Measurements from ENCODE around the gene VWA2. TPM values are rescaled to one million over a fixed set of nuclear protein-coding genes. Genes with fewer than 3 reads are reported as not detected.

The VWA2 gene
- total RNA-seq, 1 donor from 2014 or later, result not detected

DNA sequence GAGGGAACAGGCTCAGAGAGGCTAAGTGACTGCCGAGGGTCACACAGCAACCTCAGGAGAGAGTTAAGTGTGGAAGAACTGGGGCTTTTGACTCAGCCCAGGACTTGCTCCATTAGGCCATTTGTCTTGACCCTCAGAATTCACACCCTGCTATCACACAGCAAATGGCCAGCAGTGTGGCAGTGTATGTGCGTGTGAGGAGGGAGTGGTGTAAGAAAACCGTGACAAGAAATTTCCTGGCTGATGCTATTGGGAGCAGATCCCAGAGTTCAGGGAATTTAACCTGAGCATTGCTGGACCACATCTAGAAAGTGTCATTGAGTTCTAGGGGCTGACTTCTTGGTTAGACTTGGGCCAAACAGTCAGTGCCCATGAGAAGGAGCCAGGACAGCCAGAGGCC is 18.4 kb downstream of the VWA2 start:
- Histone ChIP-seq H3K36me3 (ENCODE audit: control insufficient read depth in 3 of 3, insufficient read depth in 3 of 3, low read length in 3 of 3) (no peaks in the 10 kb centered on the region), H3K9me3 (ENCODE audit: control insufficient read depth in 3 of 3, low read length in 3 of 3) (no peaks in the 10 kb centered on the region), H3K9ac (ENCODE audit: low read depth in 1 of 3, low read length in 3 of 3) (no peak overlapping the region), H3K27ac (ENCODE audit: low read depth, low read length) (no peak overlapping the region), H3K27me3 (ENCODE audit: control insufficient read depth in 3 of 3, insufficient read depth in 3 of 3, low read length in 3 of 3) (no peaks in the 10 kb centered on the region), H3K4me1 (ENCODE audit: control insufficient read depth in 3 of 3, insufficient read depth in 3 of 3, low read length in 3 of 3) (peaks cover 3 to 8% (median 7%) of the 10 kb centered on the region in 3 donors), H3K4me3 (ENCODE audit: low read length in 3 of 3) (no peak overlapping the region)

DNA sequence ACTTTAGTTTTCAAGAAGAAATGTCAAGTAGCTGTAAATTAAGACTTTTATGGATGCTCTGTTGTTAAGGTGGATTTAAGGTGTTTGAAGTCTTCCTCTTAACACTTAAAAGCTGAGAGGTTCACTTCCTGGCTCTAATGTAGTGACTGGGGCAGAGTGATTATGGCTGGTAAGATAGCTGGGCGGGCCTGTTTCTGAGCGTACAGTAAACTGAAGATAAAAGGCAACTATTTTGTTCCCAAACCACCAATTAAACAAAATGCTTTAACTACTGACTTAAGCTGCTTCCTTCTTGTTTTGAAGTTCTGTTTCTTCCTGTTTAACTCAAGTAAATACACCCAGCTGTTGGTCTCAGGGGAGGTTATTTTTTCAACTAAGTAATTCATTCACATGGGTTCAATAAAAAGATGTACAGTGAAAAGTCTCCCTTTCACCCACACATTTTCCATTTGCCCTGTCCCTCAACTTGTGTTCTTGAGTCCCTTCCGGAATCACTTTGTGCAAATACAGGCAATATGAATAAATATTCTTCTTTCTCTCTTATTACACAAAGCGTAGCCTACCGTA is 19.3 kb downstream of the VWA2 start:
- peaks cover 3 to 8% (median 7%) of the 10 kb centered on the region in 3 donors for H3K4me1 ChIP-seq (ENCODE audit: control insufficient read depth in 3 of 3, insufficient read depth in 3 of 3, low read length in 3 of 3)
- no peaks in the 10 kb centered on the region for H3K27me3 ChIP-seq (ENCODE audit: control insufficient read depth in 3 of 3, insufficient read depth in 3 of 3, low read length in 3 of 3)
- no peaks in the 10 kb centered on the region for H3K36me3 ChIP-seq (ENCODE audit: control insufficient read depth in 3 of 3, insufficient read depth in 3 of 3, low read length in 3 of 3)
- H3K27ac ChIP-seq (ENCODE audit: low read depth, low read length), result no peak overlapping the region
- H3K4me3 ChIP-seq (ENCODE audit: low read length in 3 of 3), result no peak overlapping the region
- no peak overlapping the region for H3K9ac ChIP-seq (ENCODE audit: low read depth in 1 of 3, low read length in 3 of 3)
- no peaks in the 10 kb centered on the region for H3K9me3 ChIP-seq (ENCODE audit: control insufficient read depth in 3 of 3, low read length in 3 of 3)

DNA sequence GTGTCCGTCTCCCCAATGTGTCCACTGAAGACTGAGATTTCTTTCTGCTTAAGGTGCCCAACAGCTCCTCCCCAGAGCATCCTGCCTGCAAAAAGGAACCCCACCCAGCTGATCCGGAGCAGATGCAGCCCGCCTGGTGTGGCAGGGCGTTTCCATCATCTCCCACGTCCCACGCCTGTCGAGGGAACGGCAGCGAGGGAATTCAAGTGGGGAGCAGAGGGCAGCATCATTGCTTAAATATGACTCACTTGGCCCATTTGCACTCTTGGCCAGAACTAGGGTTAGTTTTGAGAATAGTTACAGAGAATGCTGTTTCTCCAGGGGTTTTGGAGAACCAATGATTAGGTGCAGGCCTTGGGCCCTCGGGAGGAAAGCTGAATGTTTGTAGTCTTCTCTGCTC is 20.8 kb downstream of the VWA2 start:
- Histone ChIP-seq H3K27me3 (ENCODE audit: control insufficient read depth in 3 of 3, insufficient read depth in 3 of 3, low read length in 3 of 3) (no peaks in the 10 kb centered on the region), H3K4me1 (ENCODE audit: control insufficient read depth in 3 of 3, insufficient read depth in 3 of 3, low read length in 3 of 3) (peaks cover 6 to 8% (median 7%) of the 10 kb centered on the region in 3 donors), H3K9ac (ENCODE audit: low read depth in 1 of 3, low read length in 3 of 3) (no peak overlapping the region), H3K9me3 (ENCODE audit: control insufficient read depth in 3 of 3, low read length in 3 of 3) (no peaks in the 10 kb centered on the region), H3K4me3 (ENCODE audit: low read length in 3 of 3) (no peak overlapping the region), H3K36me3 (ENCODE audit: control insufficient read depth in 3 of 3, insufficient read depth in 3 of 3, low read length in 3 of 3) (no peaks in the 10 kb centered on the region), H3K27ac (ENCODE audit: low read depth, low read length) (no peak overlapping the region)

DNA sequence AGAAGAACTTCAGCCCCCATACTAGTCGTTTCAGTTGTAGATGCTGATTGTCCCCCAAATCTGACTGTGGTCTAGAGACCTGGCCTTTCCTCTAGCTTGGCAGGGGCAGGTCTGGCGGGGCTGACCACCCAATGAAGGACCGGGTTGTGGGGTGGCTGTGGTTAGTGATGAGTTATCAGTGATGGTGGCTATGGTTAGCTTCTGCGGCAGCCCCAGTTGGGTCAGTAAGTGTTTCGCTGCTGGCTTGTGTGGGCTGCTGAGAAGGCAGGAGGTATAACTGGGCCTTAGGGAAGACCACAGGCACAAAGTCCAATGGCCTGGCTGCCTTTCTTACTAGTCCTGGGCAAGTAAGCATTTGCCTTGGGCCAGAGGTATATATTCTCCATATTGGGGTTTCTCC is 21.3 kb downstream of the VWA2 start:
- H3K27me3 ChIP-seq (ENCODE audit: control insufficient read depth in 3 of 3, insufficient read depth in 3 of 3, low read length in 3 of 3), result no peaks in the 10 kb centered on the region
- no peaks in the 10 kb centered on the region for H3K9me3 ChIP-seq (ENCODE audit: control insufficient read depth in 3 of 3, low read length in 3 of 3)
- no peak overlapping the region for H3K4me3 ChIP-seq (ENCODE audit: low read length in 3 of 3)
- no peak overlapping the region for H3K9ac ChIP-seq (ENCODE audit: low read depth in 1 of 3, low read length in 3 of 3)
- H3K27ac ChIP-seq (ENCODE audit: low read depth, low read length), result no peak overlapping the region
- H3K36me3 ChIP-seq (ENCODE audit: control insufficient read depth in 3 of 3, insufficient read depth in 3 of 3, low read length in 3 of 3), result no peaks in the 10 kb centered on the region
- peaks cover 7 to 10% (median 7%) of the 10 kb centered on the region in 3 donors for H3K4me1 ChIP-seq (ENCODE audit: control insufficient read depth in 3 of 3, insufficient read depth in 3 of 3, low read length in 3 of 3)

DNA sequence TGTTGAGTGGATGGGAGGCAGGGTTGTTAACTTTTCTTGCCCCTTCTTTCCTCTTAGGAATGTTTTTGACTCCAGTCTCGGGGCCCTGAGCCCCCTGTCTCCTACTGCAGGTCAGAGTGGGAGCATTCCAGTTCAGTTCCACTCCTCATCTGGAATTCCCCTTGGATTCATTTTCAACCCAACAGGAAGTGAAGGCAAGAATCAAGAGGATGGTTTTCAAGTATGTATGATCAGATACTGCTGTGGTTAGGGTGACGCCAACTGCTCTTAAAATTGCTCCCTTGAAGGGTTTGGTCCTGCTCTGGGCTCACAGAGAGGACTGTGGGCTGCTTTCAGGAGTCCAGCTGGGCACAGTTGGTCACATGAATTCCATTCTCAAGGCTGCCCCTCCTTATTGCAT is 22.0 kb downstream of the VWA2 start:
- H3K4me1 ChIP-seq (ENCODE audit: control insufficient read depth in 3 of 3, insufficient read depth in 3 of 3, low read length in 3 of 3), result peaks cover 11 to 14% (median 11%) of the 10 kb centered on the region in 3 donors
- no peaks in the 10 kb centered on the region for H3K27me3 ChIP-seq (ENCODE audit: control insufficient read depth in 3 of 3, insufficient read depth in 3 of 3, low read length in 3 of 3)
- H3K9ac ChIP-seq (ENCODE audit: low read depth in 1 of 3, low read length in 3 of 3), result no peak overlapping the region
- no peaks in the 10 kb centered on the region for H3K9me3 ChIP-seq (ENCODE audit: control insufficient read depth in 3 of 3, low read length in 3 of 3)
- no peak overlapping the region for H3K4me3 ChIP-seq (ENCODE audit: low read length in 3 of 3)
- H3K36me3 ChIP-seq (ENCODE audit: control insufficient read depth in 3 of 3, insufficient read depth in 3 of 3, low read length in 3 of 3), result no peaks in the 10 kb centered on the region
- H3K27ac ChIP-seq (ENCODE audit: low read depth, low read length), result no peak overlapping the region

DNA sequence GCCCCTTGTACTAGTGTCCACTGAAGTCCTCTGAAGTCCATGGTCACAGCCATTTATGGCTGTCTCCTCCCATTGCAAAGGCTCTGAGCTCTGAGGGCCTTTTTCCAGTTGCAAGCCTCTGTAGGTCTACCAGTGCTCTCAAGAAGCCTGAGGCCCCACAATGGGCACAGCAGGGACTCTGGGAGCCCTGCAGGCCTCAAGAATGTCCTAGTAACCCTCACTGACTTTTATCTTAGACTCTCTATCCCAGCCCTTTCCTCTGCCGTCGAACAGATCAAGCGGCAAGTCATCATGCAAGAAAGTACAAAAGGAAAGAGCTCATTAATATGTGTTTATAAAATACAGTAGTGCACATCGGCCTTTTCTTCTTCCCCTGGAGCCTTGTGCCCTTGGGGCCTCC is 23.4 kb downstream of the VWA2 start:
- Histone ChIP-seq H3K9ac (ENCODE audit: low read depth in 1 of 3, low read length in 3 of 3) (no peak overlapping the region), H3K4me1 (ENCODE audit: control insufficient read depth in 3 of 3, insufficient read depth in 3 of 3, low read length in 3 of 3) (peaks cover 13 to 20% (median 18%) of the 10 kb centered on the region in 3 donors), H3K27me3 (ENCODE audit: control insufficient read depth in 3 of 3, insufficient read depth in 3 of 3, low read length in 3 of 3) (no peaks in the 10 kb centered on the region), H3K36me3 (ENCODE audit: control insufficient read depth in 3 of 3, insufficient read depth in 3 of 3, low read length in 3 of 3) (no peaks in the 10 kb centered on the region), H3K4me3 (ENCODE audit: low read length in 3 of 3) (no peak overlapping the region), H3K9me3 (ENCODE audit: control insufficient read depth in 3 of 3, low read length in 3 of 3) (no peaks in the 10 kb centered on the region), H3K27ac (ENCODE audit: low read depth, low read length) (no peak overlapping the region)

DNA sequence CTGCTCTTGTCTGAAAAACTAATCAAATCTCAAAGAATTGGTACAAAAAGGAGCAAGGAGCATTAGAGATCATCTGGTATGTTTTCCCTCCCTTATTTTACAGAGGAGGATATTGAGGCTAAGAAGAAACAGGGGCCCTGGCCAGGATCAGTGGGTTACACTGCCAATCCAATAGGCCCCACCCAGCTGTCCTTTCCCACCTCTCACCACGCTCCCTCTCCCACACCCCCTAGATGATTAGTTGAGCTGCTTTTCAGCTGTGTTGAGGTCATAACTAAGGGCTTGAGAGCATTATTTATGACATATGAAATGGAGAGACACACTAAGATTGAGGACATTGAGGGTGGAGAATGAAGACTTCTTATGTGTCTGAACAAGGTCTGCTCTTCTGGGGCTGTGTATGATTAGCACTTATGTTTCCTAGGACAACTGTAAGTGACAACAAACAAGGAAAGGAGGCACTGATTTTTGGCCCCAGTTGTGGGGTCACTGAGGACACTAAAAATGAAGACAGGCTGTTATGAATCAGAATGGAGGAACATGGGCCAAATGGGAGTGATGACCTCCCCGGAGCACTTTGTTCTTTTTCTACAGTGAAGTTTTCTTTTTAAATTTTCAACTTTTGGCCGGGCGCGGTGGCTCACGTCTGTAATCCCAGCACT is 26.5 kb downstream of the VWA2 start:
- Histone ChIP-seq H3K27ac (ENCODE audit: low read depth, low read length) (peak overlapping the region; percentile 28), H3K9ac (ENCODE audit: low read depth in 1 of 3, low read length in 3 of 3) (no peak overlapping the region), H3K27me3 (ENCODE audit: control insufficient read depth in 3 of 3, insufficient read depth in 3 of 3, low read length in 3 of 3) (no peaks in the 10 kb centered on the region), H3K4me3 (ENCODE audit: low read length in 3 of 3) (no peak overlapping the region), H3K4me1 (ENCODE audit: control insufficient read depth in 3 of 3, insufficient read depth in 3 of 3, low read length in 3 of 3) (peaks cover 17 to 24% (median 22%) of the 10 kb centered on the region in 3 donors), H3K36me3 (ENCODE audit: control insufficient read depth in 3 of 3, insufficient read depth in 3 of 3, low read length in 3 of 3) (no peaks in the 10 kb centered on the region), H3K9me3 (ENCODE audit: control insufficient read depth in 3 of 3, low read length in 3 of 3) (no peaks in the 10 kb centered on the region)

DNA sequence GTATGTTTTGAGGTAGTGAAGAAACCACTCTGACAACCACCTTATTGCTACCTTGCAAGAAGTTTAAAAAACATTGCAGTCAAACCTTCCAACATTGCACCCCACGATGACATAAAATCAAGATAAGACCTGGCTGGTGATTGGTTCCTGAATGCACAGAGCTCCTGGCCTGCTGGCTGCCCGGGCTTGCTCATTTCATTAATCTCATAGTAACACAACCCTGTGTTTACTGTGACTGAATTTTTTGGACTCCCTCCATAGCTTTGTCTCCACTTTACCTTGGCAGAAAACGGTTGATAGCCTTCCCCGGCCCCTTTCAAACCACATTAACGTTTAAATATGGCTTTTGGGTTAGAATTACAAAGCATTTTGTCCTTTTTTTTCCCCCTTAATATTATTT is 27.5 kb downstream of the VWA2 start:
- H3K9me3 ChIP-seq (ENCODE audit: control insufficient read depth in 3 of 3, low read length in 3 of 3), result no peaks in the 10 kb centered on the region
- no peak overlapping the region for H3K27ac ChIP-seq (ENCODE audit: low read depth, low read length)
- H3K4me1 ChIP-seq (ENCODE audit: control insufficient read depth in 3 of 3, insufficient read depth in 3 of 3, low read length in 3 of 3), result peaks cover 27 to 32% (median 31%) of the 10 kb centered on the region in 3 donors
- H3K4me3 ChIP-seq (ENCODE audit: low read length in 3 of 3), result peak overlapping the region in 2 of 3 donors; percentile 30 to 35
- H3K27me3 ChIP-seq (ENCODE audit: control insufficient read depth in 3 of 3, insufficient read depth in 3 of 3, low read length in 3 of 3), result no peaks in the 10 kb centered on the region
- H3K9ac ChIP-seq (ENCODE audit: low read depth in 1 of 3, low read length in 3 of 3), result peak overlapping the region in 1 of 3 donors; percentile 40
- no peaks in the 10 kb centered on the region for H3K36me3 ChIP-seq (ENCODE audit: control insufficient read depth in 3 of 3, insufficient read depth in 3 of 3, low read length in 3 of 3)

DNA sequence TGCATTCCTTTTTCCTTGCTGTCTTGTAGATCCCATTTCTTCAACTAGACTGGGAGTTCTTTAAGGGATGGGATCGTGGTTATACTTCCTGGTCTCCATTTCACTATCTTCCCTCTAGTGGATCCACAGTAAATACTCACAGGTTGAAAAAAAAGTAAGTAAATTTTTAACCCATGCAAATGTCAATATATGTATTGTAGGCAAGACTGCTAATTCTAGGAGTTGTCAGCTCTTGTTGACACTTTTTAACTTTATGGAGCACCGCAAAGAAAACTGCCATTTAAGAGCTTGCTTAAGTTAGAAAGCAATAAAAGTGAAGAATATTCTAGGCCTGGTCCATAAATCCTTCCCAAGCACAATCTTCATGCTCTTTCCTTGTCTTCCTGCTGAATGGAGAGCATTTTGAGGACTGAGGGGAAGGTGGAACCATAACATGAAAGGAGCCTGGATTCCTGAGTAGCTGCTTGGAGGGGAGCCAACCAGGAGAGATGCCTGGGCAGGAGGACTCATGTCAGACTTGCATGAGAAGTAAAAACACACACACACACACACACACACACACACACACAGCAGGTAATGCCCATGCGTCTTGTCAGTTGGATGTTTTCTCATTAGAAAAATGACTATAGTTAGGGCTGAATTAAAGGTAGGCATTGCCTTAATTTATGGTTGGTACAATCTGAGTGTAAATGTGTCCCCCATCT is 32.2 kb downstream of the VWA2 start:
- Histone ChIP-seq H3K4me3 (ENCODE audit: low read length in 3 of 3) (no peak overlapping the region), H3K4me1 (ENCODE audit: control insufficient read depth in 3 of 3, insufficient read depth in 3 of 3, low read length in 3 of 3) (peaks cover 29 to 31% (median 29%) of the 10 kb centered on the region in 3 donors), H3K9me3 (ENCODE audit: control insufficient read depth in 3 of 3, low read length in 3 of 3) (no peaks in the 10 kb centered on the region), H3K9ac (ENCODE audit: low read depth in 1 of 3, low read length in 3 of 3) (no peak overlapping the region), H3K27ac (ENCODE audit: low read depth, low read length) (peak overlapping the region; percentile 71), H3K36me3 (ENCODE audit: control insufficient read depth in 3 of 3, insufficient read depth in 3 of 3, low read length in 3 of 3) (no peaks in the 10 kb centered on the region), H3K27me3 (ENCODE audit: control insufficient read depth in 3 of 3, insufficient read depth in 3 of 3, low read length in 3 of 3) (no peaks in the 10 kb centered on the region)

DNA sequence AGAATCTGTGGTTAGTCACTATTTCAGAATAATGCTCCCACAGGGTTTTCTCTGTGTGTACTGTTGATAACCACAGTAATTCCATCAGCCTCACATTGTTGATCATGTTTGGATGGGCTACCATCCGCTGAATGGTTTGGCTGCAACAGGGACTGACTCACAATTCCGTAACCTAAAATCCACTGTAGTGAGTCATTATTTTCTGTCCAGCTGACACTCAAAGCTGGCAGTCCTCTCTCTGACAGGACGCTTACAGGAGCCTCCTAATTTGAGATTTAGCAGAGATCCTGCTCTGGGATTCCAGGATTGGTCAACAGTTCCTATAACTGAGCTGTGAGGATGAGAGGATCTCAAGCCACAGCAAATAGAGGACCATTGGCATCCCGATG is 32.7 kb downstream of the VWA2 start:
- Histone ChIP-seq H3K9ac (ENCODE audit: low read depth in 1 of 3, low read length in 3 of 3) (no peak overlapping the region), H3K4me1 (ENCODE audit: control insufficient read depth in 3 of 3, insufficient read depth in 3 of 3, low read length in 3 of 3) (peaks cover 24 to 27% (median 26%) of the 10 kb centered on the region in 3 donors), H3K27me3 (ENCODE audit: control insufficient read depth in 3 of 3, insufficient read depth in 3 of 3, low read length in 3 of 3) (no peaks in the 10 kb centered on the region), H3K27ac (ENCODE audit: low read depth, low read length) (peak overlapping the region; percentile 71), H3K9me3 (ENCODE audit: control insufficient read depth in 3 of 3, low read length in 3 of 3) (no peaks in the 10 kb centered on the region), H3K36me3 (ENCODE audit: control insufficient read depth in 3 of 3, insufficient read depth in 3 of 3, low read length in 3 of 3) (no peaks in the 10 kb centered on the region), H3K4me3 (ENCODE audit: low read length in 3 of 3) (no peak overlapping the region)
